ENCODE measurements around the gene ARHGAP36.

GRCh38 chrX:131057706-131058105, 440 bp upstream of the ARHGAP36 start:
- TF ChIP-seq CTCF (optimal IDR thresholded peaks at IDR 0.05 in 1 of 3, IDR thresholded peaks at IDR 0.05 in 1 of 3, conservative IDR thresholded peaks at IDR 0.05 in 1 of 3; ENCODE audit: extremely low read depth in 1 of 3, insufficient read depth in 2 of 3, low read length in 3 of 3) (no peak), EZH2 (IDR thresholded peaks at IDR 0.05; ENCODE audit: low read length) (no peak)

Data from keratinocyte (primary cell).